Measurements from ENCODE around the gene CNTNAP2.

DNA sequence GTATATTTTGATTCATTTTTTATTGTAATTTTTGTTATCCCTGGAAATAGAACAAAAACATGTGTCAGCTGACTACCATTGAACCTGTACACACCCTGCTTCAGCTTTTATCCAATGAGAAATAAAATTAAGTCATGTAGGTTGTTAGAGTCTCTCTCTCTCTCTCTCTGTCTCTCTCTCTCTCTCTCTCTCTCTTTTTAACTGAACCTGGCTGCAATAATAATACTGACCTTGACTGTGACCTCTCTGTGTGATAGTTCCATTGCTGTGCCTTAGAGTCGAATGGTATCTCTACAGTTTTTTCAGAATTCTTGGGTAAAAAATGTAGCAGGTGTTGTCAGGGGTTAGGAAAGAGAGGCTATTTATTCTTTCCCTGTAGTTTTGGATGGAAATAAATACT, 637.8 kb downstream of the CNTNAP2 start:
- TF ChIP-seq, protein P1, sequence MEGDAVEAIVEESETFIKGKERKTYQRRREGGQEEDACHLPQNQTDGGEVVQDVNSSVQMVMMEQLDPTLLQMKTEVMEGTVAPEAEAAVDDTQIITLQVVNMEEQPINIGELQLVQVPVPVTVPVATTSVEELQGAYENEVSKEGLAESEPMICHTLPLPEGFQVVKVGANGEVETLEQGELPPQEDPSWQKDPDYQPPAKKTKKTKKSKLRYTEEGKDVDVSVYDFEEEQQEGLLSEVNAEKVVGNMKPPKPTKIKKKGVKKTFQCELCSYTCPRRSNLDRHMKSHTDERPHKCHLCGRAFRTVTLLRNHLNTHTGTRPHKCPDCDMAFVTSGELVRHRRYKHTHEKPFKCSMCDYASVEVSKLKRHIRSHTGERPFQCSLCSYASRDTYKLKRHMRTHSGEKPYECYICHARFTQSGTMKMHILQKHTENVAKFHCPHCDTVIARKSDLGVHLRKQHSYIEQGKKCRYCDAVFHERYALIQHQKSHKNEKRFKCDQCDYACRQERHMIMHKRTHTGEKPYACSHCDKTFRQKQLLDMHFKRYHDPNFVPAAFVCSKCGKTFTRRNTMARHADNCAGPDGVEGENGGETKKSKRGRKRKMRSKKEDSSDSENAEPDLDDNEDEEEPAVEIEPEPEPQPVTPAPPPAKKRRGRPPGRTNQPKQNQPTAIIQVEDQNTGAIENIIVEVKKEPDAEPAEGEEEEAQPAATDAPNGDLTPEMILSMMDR (IDR thresholded peaks at IDR 0.05 in 4 of 5, conservative IDR thresholded peaks at IDR 0.05 in 1 of 5), result no peak
- TF ChIP-seq POLR2A (IDR thresholded peaks at IDR 0.05), result no peak

Measured in gastrocnemius medialis (tissue), 4 donors.